DMS153 treated with DMSO at 0.1 percent for 48 hours (cell line): ENCODE measurements around the gene IL4R.
"Not testable (repeated sequence)": the region's sequence is repeated elsewhere in the genome, so short reads cannot be mapped to it uniquely, and the experiment has no call there.

Experiments
- DNase-seq: peaks from one replicate; lab custom pipeline; 2025; ENCODE audit not compliant: unreplicated experiment; lab: John Stamatoyannopoulos, UW

The IL4R gene

DNA sequence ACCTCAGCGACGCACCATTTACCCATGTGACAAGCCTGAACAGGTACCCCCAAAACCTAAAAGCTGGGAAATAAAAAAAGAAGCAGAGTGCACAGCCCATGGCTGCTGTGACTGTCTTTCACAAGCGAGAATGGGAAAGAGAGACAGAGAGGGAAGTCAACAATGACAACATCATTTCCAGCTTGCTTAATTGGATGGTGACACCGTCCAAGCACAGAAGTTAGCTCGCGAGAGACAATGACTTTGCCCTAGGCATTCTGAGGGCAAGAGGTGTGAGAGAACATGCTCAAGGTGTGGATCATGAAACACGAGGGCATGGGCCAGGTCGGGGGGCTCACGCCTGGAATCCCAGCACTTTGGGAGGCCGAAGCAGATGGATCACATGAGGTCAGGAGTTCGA lies 25.9 kb upstream of the IL4R start:
- DNase-seq, result no peak

DNA sequence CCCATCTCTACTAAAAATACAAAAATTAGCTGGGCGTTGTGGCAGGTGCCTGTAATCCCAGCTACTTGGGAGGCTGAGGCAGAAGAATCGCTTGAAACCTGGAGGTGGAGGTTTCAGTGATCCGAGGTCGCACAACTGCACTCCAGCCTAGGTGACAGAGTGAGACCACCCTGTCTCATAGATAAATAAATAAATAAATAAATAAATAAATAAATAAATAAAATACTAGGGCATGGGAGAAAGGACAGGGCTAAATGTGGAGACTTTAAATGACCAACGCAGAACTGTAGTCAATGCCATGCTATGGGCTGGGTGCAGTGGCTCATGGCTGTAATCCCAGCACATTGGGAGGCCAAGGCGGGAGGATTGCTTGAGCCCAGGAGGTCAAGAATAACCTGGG lies 25.5 kb upstream of the IL4R start:
- not testable (repeated sequence) for DNase-seq

DNA sequence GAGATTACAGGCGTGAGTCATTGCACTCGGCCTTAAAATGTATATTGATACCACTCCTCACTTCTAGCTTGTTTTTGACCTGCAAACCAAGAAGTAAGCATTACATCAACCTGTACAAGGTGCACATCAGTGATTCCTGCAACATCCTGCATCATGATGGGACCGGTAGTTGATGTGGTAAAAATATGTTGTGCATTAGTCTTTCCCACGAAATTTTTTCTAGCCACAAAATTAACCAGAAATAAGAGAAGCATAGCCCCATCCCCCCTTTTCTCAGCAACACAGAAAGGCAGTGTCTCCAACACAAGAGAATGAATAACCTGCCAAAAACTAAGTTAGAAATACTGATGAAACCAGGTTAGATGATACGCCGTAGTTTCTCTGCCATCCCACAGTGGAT lies 24.1 kb upstream of the IL4R start:
- DNase-seq, result no peak

DNA sequence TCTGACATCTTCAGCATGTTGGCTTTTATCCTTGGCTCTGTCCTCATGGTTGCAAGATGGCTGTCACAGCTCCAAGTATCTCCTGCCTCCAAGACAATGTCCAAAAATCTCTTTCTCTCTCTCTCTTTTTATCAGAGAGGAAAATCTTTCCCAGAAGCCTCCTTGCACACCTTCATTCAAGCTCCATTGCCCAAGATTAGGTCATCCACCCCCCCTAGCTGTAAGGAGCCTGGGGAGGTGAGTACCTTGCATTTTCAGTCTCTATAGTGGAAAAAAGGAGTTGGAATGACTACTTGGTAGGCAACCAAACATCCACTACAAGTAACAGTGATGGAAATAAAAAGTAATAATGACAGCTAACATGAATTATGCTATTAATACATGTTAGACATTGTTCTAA lies 23.2 kb upstream of the IL4R start:
- no peak for DNase-seq

DNA sequence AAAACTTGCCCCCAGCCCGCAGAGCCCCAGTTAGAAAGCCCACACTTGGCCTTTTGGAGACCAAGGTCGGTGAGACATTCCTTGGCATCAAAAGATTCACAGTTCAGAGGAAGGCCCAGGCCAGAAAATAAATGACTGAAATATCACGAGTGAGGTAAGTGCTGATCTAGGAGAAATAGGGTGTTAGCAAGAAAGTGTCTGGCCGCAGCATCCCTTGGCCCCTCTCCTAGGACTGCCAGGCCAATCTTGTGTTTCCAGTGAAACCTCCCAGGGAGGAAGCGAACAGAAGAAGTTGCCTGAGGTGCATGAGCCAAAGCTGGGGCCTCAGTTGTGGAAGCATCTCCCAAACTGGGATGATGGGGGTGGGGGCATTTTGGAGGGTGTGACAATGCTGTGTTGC lies 22.7 kb upstream of the IL4R start:
- DNase-seq, result no peak

DNA sequence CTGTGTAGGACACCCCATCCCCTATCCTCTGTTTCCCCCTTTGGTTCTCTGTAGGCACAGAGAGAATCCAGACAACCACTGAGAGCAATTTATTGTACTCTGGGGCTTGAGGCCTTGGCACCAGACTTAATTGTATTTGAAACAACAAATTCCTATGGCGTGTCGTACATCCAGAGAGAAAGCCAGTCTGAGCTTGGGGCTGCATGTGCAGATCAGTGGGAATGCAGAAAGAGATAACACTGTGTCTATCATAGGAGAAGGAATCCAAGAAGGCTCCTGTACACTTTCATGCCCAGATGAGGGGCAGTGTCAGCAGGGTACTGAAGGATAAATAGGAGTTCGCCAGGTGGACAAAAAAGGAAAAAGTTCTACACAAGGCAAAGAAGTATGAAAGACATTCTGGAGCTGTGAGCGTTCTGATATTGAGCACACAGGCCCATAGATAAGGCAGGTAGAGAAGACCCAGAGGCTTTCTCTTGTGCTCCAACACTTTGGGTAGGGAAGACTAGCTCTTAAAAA lies 22.0 kb upstream of the IL4R start:
- DNase-seq, result no peak

DNA sequence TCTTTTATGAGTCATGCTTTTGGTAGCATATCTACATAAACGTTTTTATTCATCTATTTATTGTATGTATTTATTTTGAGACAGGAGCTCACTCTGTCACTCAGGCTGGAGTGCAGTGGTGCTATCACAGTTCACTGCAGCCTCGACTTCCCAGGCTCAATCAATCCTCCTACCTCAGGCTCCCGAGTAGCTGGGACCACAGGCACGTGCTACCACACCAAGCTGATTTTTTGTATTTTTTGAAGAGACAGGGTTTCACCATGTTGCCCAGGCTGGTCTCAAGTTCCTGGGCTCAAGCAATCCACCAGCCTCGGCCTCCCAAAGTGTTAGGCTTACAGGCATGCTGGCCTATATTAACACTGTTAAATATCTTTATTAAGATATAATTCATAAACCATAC lies 20.4 kb upstream of the IL4R start:
- DNase-seq, result no peak

DNA sequence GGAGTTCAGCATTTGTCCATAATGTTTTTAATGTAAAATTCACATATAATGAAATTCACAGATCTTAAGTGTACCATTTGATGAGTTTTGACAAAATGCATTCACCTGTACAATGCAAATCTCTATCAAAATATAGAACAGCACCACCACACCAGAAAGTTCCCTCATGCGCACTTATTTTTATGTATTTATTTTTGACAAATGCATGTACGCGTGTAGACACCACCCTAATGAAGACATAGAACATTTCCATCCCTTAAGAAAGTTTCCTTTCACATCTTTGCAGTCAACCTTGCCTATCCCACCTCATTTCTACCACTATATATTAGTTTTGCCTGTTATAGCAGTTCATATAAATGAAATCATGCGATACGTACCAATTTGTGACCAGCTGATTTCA lies 15.6 kb upstream of the IL4R start:
- no peak for DNase-seq

DNA sequence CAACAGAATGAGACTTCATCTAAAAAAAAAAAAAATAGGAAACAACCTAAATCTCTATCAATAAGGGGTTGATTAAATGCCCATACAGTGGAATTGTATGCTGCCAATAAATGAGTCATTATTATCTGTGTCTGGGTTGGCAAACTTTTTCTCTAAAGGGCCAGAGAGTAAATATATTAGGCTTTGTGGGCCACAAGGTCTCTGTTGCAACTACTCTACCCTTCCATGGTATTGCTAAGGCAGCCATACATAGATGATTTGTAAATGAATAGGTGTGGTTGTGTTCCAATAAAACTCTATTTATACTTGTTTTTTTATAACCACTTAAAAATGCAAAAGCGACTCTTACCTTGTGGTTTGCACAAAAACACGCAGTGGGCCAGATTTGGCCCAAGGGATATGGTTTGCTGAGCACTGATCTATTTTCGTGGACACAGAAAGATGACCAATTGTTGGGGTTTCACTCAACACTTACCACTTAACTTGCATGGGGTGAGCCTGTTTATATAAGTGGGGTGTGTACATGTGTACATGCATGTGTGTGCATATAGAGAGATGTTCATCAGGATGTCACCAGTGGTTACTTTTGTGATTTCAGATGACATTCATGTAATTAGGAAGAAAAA lies 12.4 kb upstream of the IL4R start:
- no peak for DNase-seq

DNA sequence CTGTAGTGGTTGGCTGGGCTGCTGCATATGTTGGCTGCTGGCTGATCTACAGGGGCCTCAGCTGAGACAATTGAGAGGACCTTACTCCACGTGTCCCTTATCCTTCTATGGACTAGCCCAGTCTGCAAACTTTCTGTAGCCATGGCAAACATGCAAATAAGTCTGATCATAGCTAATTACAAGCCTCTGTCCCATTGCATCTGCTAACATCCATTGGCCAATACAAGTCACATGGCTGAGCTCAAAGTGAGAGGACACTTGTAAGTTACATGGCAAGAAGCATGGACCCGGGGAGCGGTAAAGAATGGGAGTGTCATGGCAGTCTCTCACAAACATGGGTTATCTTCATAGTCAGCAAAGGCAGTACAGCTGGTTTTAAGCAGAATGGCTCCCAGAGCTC lies 11.6 kb upstream of the IL4R start:
- DNase-seq, result no peak

DNA sequence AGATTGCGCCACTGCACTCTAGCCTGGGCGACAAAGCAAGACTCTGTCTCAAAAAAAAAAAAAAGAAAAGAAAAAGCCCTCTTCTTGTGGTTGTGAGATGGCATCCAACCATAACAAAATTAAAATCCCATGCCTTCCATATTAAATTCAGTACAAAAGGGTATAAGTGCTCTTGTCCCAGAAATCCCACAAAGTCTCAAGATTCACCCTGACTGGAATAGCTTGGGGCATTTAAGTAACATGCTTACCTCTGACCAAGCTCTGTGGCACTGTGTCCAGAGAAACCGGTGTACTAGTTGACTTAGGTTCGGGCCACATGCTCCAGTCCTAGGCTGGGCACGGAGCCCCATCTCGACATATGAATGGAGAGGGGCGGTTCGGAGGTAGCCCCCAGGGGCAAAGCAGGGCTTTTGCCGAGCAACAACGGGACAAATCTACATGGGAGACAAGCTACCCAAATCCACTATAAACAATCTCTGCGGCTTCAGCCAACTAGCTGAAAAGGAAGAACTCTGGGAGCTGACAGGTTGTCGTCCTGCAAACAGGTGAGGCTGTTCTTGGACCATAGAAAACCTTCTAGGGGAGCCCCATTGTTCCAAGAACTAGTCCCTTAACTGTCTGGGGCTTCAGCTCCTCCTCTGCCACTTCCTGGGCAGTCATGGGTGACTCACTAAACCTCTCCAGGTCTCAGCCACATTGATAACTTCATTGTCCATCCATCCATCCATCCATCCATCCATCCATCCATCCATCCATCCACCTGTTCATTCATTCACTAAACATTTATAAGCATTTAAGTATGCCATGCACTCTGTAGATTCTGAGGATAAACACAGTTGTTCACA lies 10.3 kb upstream of the IL4R start:
- no peak for DNase-seq

DNA sequence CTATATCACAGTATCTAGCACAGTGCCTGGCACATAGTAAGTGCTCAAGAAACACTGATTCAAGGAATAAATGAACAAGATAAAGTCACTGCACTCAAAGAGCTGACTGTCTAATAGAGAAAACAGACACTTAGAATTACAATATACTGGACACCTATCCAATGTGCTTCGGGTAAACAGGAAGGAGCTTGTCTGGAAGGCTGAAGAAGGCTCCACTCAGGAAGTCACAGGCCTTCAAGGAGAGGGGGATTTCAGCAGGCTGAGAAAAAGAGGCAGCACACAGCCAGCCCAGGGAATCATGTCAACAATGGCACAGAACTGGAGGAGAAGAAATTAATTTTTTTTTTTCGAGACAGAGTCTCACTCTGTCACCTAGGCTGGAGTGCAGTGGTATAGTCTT lies 9.7 kb upstream of the IL4R start:
- DNase-seq, result no peak

DNA sequence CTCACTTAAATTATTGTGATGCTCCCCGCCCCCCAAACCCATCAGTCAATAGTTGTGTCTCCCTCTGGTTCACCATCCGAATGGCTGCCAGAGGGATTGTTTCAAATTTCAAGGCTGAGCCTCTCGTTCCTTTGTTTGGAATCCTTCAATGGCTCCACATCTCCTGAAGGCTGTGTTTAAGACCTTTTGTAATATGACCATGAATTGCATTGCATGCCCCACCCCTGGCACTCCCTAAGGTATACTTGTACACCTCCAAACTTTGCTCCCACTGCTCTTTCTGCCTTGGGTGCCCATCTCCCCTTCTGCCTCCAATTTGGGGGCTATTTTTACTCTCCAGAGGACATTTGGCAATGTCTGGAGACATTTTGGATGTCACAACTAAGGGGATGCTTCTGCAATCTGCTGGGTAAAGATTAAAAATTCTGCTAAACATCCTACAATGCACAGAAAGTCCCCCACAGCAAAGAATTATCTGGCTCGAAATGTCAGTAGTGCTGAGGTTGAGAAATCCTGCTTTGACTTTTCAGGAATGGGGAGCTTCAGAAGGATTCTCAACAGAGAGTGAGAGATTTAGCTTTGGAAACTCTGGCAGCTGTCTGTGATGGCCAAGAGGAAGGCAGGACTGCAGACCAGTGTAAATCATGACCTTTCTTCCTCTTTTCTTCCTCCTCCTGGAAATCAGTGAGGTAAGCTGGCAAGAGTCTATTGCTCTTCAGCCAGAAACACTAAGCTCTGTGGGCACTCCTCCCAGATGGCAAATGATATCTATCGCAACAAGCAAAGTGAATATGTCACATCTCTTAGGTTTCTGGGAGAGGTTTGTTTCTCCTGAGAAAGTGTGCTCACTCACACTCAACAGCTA lies 8.7 kb upstream of the IL4R start:
- DNase-seq, result no peak

DNA sequence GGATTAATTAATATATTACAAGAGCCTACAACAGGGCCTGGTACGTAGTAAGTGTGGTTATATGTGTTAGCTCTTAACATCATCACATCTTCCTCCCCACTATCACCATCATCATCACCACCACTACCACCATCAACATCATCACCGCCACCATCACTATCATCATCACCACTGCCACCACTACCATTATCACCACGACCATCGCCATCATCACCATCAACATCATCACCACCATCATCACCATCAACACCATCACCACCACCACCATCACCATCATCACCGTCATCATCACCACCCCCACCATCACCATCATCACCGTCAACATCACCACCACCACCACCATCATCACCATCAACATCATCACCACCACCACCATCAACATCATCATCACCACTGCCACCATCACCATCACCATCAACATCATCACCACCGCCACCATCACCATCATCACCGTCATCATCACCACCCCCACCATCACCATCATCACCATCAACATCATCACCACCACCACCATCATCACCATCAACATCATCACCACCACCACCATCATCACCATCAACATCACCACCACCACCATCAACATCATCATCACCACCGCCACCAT lies 7.8 kb upstream of the IL4R start:
- no peak for DNase-seq

DNA sequence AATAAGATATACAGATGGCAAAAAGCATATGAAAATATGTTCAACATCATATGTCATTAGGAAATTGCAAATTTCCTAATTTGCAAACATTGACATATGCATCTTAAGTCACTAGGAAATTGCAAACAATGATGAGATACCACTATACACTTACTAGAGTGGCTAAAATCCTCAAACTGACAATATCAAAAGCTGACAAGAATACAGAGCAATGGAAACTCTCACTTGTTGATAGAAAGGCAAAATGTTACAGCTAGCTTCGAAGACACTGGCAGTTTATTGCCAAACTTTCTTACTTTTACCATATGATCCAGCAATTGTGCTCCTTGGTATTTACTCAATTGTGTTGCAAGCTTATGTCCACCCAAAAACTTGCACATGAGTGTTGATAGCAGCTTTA lies 5.0 kb upstream of the IL4R start:
- no peak for DNase-seq

DNA sequence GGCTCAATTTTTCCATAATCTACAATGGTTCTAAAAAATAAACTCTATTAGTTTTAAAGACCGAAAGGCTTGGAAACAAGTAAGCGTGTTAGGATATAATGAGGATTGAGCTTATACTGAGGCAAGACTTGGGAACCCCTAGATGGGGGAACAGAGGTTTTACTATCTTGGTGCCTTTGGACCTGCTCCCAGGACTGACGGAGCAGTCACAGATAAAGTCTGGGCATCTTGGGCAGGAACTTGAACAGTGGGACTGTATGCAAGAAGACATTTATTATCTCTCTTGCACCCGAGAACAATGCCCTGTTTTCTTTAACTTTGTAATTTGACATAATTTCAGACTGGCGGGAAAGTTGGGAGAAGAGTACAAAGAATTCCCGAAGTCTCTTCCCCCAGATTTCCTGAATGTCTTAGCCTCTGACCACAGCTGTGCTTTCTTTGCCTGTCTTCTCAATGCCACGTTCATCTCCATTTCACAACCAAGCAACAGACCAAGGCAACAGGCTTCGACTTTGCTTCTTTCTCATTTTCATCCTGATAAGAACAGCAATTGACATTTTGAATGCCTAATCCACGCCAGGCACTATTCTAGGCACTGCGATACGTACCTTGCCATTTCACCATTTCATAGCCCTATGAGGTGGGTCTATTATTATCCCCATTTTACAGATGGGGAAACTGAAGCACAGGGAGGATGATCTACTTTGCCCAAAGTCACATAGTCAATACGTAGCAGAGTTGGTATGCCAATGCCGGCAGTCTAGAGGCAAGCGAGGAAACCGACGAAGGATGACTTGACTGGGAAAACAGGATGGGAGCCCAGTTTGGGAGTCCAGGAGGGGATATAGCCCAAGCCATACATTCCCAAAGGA lies 3.0 kb upstream of the IL4R start:
- DNase-seq, result no peak

DNA sequence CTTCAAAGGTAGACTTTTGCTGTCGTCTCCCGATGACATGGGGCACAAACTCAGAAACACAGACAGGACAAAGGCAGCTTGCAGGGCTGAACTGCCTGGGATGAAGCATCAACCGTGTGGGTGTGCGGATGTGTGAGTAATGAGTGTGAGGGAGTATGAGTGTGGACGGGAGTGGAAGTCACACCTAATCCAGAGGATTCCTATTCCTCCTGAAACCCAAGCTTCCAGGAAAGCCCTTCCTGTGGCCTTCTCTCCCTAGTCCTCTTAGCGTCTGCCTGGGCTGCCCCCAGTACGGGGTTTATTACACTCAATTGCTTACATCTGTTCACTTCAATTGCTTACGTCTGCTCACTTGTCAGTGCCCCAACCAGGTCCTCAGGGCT lies 2.3 kb upstream of the IL4R start:
- DNase-seq, result no peak

DNA sequence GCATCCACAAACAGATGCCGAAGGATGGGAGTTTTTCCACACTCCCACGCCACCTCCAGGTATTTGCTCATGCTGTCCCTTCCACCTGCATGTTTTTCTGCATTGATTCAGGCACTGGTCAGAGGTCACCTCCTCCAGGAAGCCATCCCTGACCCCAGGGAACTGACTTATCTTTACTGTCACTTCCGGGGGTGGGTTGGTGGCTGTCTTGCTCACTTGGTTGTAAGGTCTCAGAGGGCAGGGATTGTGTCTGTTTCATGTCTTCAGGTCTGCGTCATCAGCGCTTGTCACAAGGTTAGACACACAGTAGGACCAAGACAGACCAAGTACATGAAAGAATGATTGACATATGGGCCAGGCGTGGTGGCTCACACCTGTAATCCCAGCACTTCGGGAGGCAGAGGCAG lies 1.9 kb upstream of the IL4R start:
- no peak for DNase-seq

DNA sequence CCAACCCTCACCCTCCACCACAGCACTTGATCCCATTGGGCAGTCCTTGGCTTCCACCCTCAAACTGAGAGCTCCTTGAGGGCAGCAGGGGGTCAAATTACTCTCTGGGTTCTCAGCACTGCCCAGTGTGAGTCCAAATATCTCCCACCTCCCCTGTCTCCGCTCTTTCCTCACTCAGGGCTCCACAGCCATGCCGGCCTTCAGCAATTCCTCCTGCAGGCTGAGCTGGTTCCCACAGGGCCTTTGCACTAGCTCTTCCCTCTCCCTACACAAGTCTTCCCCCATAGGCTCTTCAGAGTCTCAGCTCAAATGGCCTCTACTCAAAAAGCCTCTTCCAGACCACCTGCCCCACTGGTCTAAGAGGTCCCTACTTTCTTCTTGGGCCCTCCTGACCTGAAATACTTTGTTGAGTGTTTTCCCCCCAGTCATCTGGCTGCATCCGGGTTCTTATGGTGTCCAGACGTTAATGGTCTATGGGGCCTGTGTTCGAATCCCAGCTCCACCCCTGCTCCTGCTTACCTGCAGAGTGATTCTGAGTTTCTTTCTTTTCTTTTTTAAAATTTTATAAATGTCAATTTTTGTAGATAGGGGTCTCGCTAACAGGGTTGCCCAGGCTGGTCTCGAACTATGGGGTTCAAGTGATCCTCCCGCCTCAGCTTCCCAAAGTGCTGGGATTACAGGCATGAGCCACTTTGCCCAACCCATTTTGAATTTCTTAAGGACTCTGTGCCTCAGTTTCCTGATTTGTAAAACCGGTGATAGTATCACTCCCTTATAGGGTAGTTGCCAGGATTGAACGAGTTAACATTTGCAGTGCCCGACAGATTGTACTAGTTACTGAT lies 973 bp upstream of the IL4R start:
- DNase-seq, result no peak
